Activated T-cell treated with anti-CD3 and anti-CD28 coated beads for 48 hours (primary cell): Measurements from ENCODE around the gene GAS7.

Experiments
- DNase-seq: peaks from one replicate; pipeline ENCODE4 v3.0.0-alpha.2; 2020; ENCODE audit warnings: low read depth

Gene GAS7

GRCh38 chr17:10198509-10199249, at the start of gene GAS7:
Gene GAS7, minus strand, starts transcription at chr17:10198606.
- DNase-seq, result peak; percentile 12

- DNase-seq, result no peak
Measured at GRCh38 chr17:10247810-10248209, 49.4 kb upstream of the GAS7 start.

- no peak for DNase-seq
Measured at GRCh38 chr17:10243883-10244844, 45.8 kb upstream of the GAS7 start.

GRCh38 chr17:10241781-10242180, 43.4 kb upstream of the GAS7 start:
- DNase-seq, result no peak

GRCh38 chr17:10238661-10239060, 40.3 kb upstream of the GAS7 start:
- no peak for DNase-seq

GRCh38 chr17:10234033-10234432, 35.6 kb upstream of the GAS7 start:
- DNase-seq, result no peak

- DNase-seq, result no peak
Measured at GRCh38 chr17:10233161-10233560, 34.8 kb upstream of the GAS7 start.

GRCh38 chr17:10229181-10229580, 30.8 kb upstream of the GAS7 start:
- DNase-seq, result no peak

- peak; percentile 33 for DNase-seq
Measured at GRCh38 chr17:10226930-10227695, 28.7 kb upstream of the GAS7 start.

- no peak for DNase-seq
Measured at GRCh38 chr17:10224582-10225195, 26.3 kb upstream of the GAS7 start.

GRCh38 chr17:10219193-10219592, 20.8 kb upstream of the GAS7 start:
- DNase-seq, result no peak

GRCh38 chr17:10217916-10218315, 19.5 kb upstream of the GAS7 start:
- no peak for DNase-seq

- no peak for DNase-seq
Measured at GRCh38 chr17:10216213-10216938, 18.0 kb upstream of the GAS7 start.

GRCh38 chr17:10215286-10215685, 16.9 kb upstream of the GAS7 start:
- DNase-seq, result no peak

GRCh38 chr17:10211666-10212065, 13.3 kb upstream of the GAS7 start:
- no peak for DNase-seq

- no peak for DNase-seq
Measured at GRCh38 chr17:10210151-10210574, 11.8 kb upstream of the GAS7 start.

- no peak for DNase-seq
Measured at GRCh38 chr17:10208604-10209193, 10.3 kb upstream of the GAS7 start.

- no peak for DNase-seq
Measured at GRCh38 chr17:10207153-10207552, 8.7 kb upstream of the GAS7 start.

GRCh38 chr17:10205549-10206185, 7.3 kb upstream of the GAS7 start:
- DNase-seq, result no peak

GRCh38 chr17:10201680-10202079, 3.3 kb upstream of the GAS7 start:
- no peak for DNase-seq
